ENCODE data around the gene C17orf50. TPM values are rescaled to one million over a fixed set of nuclear protein-coding genes. Genes with fewer than 3 reads are reported as not detected.

Gene C17orf50
- total RNA-seq, 1 donor from 2014 or later: not detected

DNA sequence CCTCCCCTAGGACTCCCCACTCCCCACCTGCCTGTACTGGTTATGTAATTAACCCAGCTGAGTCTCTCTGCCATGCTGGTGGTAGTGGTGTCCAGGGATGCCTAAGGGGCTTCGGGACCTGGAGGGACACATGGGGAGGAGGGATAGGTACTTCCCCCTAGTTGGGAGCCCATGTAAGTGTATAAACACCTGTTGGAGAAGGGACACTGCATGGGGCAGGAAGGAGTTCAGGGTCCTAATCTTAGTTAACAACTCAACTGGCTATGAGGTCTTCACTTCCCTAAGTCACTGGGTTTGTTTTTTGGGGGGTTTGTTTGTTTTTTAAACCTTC lies 27.9 kb upstream of the C17orf50 start:
- Mint-ChIP-seq H3K27me3 (ENCODE audit: unreplicated experiment) (no peaks in the 10 kb centered on the region), H3K36me3 (ENCODE audit: unreplicated experiment) (peaks cover 4% of the 10 kb centered on the region), H3K27ac (ENCODE audit: unreplicated experiment) (no peak overlapping the region), H3K9me3 (ENCODE audit: unreplicated experiment) (no peaks in the 10 kb centered on the region), H3K4me3 (ENCODE audit: unreplicated experiment) (peak overlapping the region; percentile 81), H3K4me1 (ENCODE audit: unreplicated experiment) (peaks cover 30% of the 10 kb centered on the region)
- TF ChIP-seq, protein P1, sequence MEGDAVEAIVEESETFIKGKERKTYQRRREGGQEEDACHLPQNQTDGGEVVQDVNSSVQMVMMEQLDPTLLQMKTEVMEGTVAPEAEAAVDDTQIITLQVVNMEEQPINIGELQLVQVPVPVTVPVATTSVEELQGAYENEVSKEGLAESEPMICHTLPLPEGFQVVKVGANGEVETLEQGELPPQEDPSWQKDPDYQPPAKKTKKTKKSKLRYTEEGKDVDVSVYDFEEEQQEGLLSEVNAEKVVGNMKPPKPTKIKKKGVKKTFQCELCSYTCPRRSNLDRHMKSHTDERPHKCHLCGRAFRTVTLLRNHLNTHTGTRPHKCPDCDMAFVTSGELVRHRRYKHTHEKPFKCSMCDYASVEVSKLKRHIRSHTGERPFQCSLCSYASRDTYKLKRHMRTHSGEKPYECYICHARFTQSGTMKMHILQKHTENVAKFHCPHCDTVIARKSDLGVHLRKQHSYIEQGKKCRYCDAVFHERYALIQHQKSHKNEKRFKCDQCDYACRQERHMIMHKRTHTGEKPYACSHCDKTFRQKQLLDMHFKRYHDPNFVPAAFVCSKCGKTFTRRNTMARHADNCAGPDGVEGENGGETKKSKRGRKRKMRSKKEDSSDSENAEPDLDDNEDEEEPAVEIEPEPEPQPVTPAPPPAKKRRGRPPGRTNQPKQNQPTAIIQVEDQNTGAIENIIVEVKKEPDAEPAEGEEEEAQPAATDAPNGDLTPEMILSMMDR (IDR thresholded peaks at IDR 0.05): no peak
- DNase-seq (ENCODE audit: extremely low spot score, unreplicated experiment): no peak

DNA sequence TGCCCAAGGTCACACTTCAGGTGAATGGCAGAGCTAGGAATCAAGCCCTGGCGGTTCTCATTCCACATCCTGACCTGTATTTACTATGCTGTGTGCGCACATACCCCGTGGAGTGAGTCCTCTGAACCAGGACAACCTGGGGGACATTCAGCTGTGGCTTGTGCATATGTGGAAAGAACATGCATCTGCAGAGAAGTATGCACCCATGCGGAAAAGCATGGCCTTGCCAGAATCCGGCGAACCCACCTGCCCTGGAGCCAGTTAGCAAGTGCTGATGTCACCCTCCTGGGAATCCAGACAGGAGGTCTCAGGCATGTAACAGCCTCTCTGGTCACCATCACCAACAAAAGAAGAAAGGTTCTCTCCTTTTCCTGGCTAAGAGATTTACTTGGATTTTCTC lies 27.3 kb upstream of the C17orf50 start:
- H3K36me3 Mint-ChIP-seq (ENCODE audit: unreplicated experiment): peaks cover 4% of the 10 kb centered on the region
- no peak overlapping the region for H3K27ac Mint-ChIP-seq (ENCODE audit: unreplicated experiment)
- H3K4me1 Mint-ChIP-seq (ENCODE audit: unreplicated experiment): peaks cover 24% of the 10 kb centered on the region
- peak overlapping the region; percentile 81 for H3K4me3 Mint-ChIP-seq (ENCODE audit: unreplicated experiment)
- TF ChIP-seq, protein P1 (IDR thresholded peaks at IDR 0.05): no peak
- H3K27me3 Mint-ChIP-seq (ENCODE audit: unreplicated experiment): no peaks in the 10 kb centered on the region
- no peaks in the 10 kb centered on the region for H3K9me3 Mint-ChIP-seq (ENCODE audit: unreplicated experiment)
- peak; percentile 69 for DNase-seq (ENCODE audit: extremely low spot score, unreplicated experiment)

DNA sequence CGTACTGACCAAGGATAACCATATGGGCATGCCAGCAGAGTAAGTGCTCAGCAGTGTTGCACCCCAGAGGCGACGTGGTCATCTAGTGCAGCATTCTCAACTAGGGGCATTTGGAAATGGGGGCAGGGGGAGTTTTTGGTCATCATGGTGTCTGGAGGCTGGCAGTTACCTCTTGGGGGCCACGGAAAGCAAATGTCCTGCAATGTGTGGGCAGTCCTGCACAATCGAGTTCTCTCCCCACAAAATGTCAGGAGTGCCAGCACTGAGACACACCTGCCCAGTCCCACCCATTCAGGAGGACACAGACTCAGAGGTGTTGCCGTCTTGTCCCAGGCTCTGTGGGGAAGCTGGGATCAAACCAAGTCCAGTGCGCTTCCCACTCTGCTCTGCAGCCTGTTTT lies 26.3 kb upstream of the C17orf50 start:
- H3K27me3 Mint-ChIP-seq (ENCODE audit: unreplicated experiment): peaks cover 3% of the 10 kb centered on the region
- H3K9me3 Mint-ChIP-seq (ENCODE audit: unreplicated experiment): no peaks in the 10 kb centered on the region
- TF ChIP-seq, protein P1 (IDR thresholded peaks at IDR 0.05): no peak
- H3K4me3 Mint-ChIP-seq (ENCODE audit: unreplicated experiment): no peak overlapping the region
- no peak overlapping the region for H3K27ac Mint-ChIP-seq (ENCODE audit: unreplicated experiment)
- H3K36me3 Mint-ChIP-seq (ENCODE audit: unreplicated experiment): peaks cover 4% of the 10 kb centered on the region
- H3K4me1 Mint-ChIP-seq (ENCODE audit: unreplicated experiment): peaks cover 21% of the 10 kb centered on the region
- no peak for DNase-seq (ENCODE audit: extremely low spot score, unreplicated experiment)

DNA sequence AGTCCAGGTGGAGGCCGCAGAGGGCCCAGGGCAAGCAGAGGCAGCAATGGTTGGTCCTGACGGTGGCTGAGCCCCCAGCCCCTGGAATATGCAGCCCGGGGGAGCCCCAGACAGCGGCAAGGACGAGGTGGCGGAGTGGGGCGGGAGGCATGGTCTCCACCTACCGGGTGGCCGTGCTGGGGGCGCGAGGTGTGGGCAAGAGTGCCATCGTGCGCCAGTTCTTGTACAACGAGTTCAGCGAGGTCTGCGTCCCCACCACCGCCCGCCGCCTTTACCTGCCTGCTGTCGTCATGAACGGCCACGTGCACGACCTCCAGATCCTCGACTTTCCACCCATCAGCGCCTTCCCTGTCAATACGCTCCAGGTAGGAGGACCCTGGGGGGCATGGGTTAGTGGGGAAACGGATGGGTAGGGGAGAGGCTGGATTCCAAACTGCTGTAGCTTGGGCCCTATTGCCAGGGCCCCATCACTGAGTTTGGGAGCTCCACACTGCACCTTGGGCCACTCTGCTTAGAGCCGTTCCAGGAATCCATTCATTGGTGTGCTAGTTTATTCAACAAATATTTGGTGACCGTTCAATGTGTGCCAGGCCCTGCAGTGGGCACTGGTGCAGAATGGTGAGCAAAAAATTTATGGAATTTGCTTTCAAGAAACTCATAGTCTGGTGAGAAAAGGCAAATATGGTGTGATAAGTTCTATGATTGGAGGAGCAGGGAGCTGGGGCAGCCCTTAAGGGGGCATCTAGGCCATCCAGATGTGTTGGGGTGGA lies 25.5 kb upstream of the C17orf50 start:
- Mint-ChIP-seq H3K4me3 (ENCODE audit: unreplicated experiment) (no peak overlapping the region), H3K36me3 (ENCODE audit: unreplicated experiment) (peaks cover 4% of the 10 kb centered on the region), H3K4me1 (ENCODE audit: unreplicated experiment) (peaks cover 21% of the 10 kb centered on the region), H3K9me3 (ENCODE audit: unreplicated experiment) (no peaks in the 10 kb centered on the region), H3K27ac (ENCODE audit: unreplicated experiment) (no peak overlapping the region), H3K27me3 (ENCODE audit: unreplicated experiment) (peaks cover 11% of the 10 kb centered on the region)
- DNase-seq (ENCODE audit: extremely low spot score, unreplicated experiment): no peak
- TF ChIP-seq, protein P1 (IDR thresholded peaks at IDR 0.05): no peak

DNA sequence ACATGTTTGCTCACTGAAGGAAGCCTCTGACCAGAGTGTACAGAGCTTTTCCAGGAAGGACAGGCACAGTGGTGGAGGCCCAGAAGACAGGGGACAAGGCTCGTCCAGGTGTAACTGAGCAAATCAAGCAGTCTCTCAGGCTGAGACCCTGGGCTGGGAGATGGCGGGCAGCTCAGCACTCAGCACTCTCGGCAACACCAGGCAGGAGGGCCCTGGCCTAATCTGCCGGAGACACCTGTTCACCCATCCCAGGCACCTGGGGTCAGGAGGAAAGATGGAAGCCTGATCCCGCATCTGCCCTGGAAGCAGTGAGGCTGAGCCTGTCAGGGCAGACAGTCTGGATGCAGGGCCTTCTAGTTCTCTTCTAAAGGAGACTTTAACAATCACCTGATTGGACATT lies 24.5 kb upstream of the C17orf50 start:
- Mint-ChIP-seq H3K4me3 (ENCODE audit: unreplicated experiment) (no peak overlapping the region), H3K9me3 (ENCODE audit: unreplicated experiment) (no peaks in the 10 kb centered on the region), H3K4me1 (ENCODE audit: unreplicated experiment) (peaks cover 15% of the 10 kb centered on the region), H3K27me3 (ENCODE audit: unreplicated experiment) (peaks cover 17% of the 10 kb centered on the region), H3K36me3 (ENCODE audit: unreplicated experiment) (no peaks in the 10 kb centered on the region), H3K27ac (ENCODE audit: unreplicated experiment) (no peak overlapping the region)
- TF ChIP-seq, protein P1 (IDR thresholded peaks at IDR 0.05): no peak
- DNase-seq (ENCODE audit: extremely low spot score, unreplicated experiment): no peak

Measured in osteocyte (in vitro differentiated cells).